ENCODE measurements around the gene LHX2.

Gene LHX2

GRCh38 chr9:124008303-124008693, 3.3 kb upstream of the LHX2 start:
- peak; percentile 28 for DNase-seq (ENCODE audit: low spot score)
- TF ChIP-seq CTCF (IDR thresholded peaks at IDR 0.05; ENCODE audit: borderline replicate concordance, control extremely low read depth, extremely low read depth, insufficient read depth, missing control alignments) = no peak
- in situ Hi-C loops (cut with MboI; ENCODE audit: low sequenced_read_pairs, unreplicated experiment) = loop anchor here (25.0 kb wide), 1 partner anchor 471 kb away; no protein-coding TSS in a partner anchor

DNA sequence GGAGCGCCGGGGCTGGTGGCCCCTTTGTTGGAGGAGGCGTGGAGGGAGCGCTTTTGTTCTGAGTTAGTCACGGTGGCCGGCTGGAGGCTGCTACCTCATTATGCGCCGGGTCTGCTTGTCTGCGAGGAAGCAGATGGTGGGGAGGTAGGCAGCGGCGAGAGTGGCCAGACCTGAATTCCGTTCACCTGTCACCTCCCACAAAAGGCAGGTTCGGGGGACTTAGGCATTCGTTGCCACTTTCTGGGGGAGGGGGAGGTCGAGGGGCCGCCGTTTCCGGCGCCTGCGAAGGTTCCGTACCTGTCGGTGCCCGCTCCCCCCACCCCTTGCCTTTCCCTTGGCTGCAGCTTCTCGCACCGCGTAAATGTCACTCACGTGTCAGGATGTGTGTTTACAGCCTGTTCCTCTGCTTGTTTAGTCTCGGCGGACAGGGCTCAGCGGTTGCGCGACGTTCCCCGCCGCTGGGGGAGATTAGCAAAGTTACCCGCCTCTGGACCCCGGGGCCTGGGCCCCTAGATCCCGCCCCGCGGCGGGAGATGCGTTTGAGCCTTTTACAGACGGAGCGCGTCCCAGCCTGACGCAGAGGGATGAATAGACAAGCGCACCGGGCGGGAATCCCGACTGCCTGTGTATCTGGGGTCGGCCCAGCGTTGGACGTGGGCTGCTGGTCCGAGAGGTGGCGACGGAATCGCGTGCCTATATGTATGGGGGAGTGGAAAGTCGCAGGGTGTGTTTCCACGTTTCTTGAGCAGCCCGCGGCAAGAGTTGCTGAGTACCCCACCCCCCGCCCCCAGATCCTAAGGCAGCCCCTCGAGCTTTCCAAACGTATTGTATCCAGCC, 2.7 kb upstream of the LHX2 start:
- in situ Hi-C loops (cut with MboI; ENCODE audit: low sequenced_read_pairs, unreplicated experiment) = loop anchor here (25.0 kb wide), 1 partner anchor 472 kb away; no protein-coding TSS in a partner anchor

GRCh38 chr9:124009531-124010217, 1.9 kb upstream of the LHX2 start:
- TF ChIP-seq CTCF (IDR thresholded peaks at IDR 0.05; ENCODE audit: borderline replicate concordance, control extremely low read depth, extremely low read depth, insufficient read depth, missing control alignments) = no peak
- DNase-seq (ENCODE audit: low spot score) = peak; percentile 23
- in situ Hi-C loops (cut with MboI; ENCODE audit: low sequenced_read_pairs, unreplicated experiment) = loop anchor here (25.0 kb wide), 1 partner anchor 472 kb away; no protein-coding TSS in a partner anchor

More for the DNA sequence above, 2.7 kb upstream of the LHX2 start:
- peak; percentile 44 for DNase-seq (ENCODE audit: low spot score)
- no peak for TF ChIP-seq CTCF (IDR thresholded peaks at IDR 0.05; ENCODE audit: borderline replicate concordance, control extremely low read depth, extremely low read depth, insufficient read depth, missing control alignments)

GRCh38 chr9:124010303-124010664, 1.3 kb upstream of the LHX2 start:
- DNase-seq (ENCODE audit: low spot score) = peak; percentile 37
- TF ChIP-seq CTCF (IDR thresholded peaks at IDR 0.05; ENCODE audit: borderline replicate concordance, control extremely low read depth, extremely low read depth, insufficient read depth, missing control alignments) = no peak
- in situ Hi-C loops (cut with MboI; ENCODE audit: low sequenced_read_pairs, unreplicated experiment) = loop anchor here (25.0 kb wide), 1 partner anchor 473 kb away; no protein-coding TSS in a partner anchor

- peak; percentile 52 for DNase-seq (ENCODE audit: low spot score)
- in situ Hi-C loops (cut with MboI; ENCODE audit: low sequenced_read_pairs, unreplicated experiment) = loop anchor here (25.0 kb wide), 1 partner anchor 473 kb away; no protein-coding TSS in a partner anchor
- no peak for TF ChIP-seq CTCF (IDR thresholded peaks at IDR 0.05; ENCODE audit: borderline replicate concordance, control extremely low read depth, extremely low read depth, insufficient read depth, missing control alignments)
Measured at GRCh38 chr9:124010665-124011321, 775 bp upstream of the LHX2 start.
